ENCODE results near the gene XYLT1.

XYLT1 gene

GRCh38 chr16:17229131-17229530, 241.6 kb downstream of the XYLT1 start:
- 64% methylated on average over 6 of the region's 6 CpGs for WGBS
- H3K27me3 ChIP-seq (ENCODE audit: control insufficient read depth in 1 of 2, insufficient read depth in 1 of 2, low read length in 2 of 2): no peaks in the 10 kb centered on the region
- H2BK15ac ChIP-seq (ENCODE audit: low read depth, poor library complexity, severe bottlenecking): no peak overlapping the region

GRCh38 chr16:17228708-17229055, 242.1 kb downstream of the XYLT1 start:
- H2BK15ac ChIP-seq (ENCODE audit: low read depth, poor library complexity, severe bottlenecking): no peak overlapping the region
- no peak overlapping the region for H2AFZ ChIP-seq (ENCODE audit: low read depth, low read length)
- no peak overlapping the region for H2AK5ac ChIP-seq (ENCODE audit: low read length, severe bottlenecking)
- H3K27me3 ChIP-seq (ENCODE audit: control insufficient read depth in 1 of 2, insufficient read depth in 1 of 2, low read length in 2 of 2): no peaks in the 10 kb centered on the region
- H2BK120ac ChIP-seq (ENCODE audit: low read depth, low read length): no peak overlapping the region
- no peak overlapping the region for H2BK12ac ChIP-seq (ENCODE audit: low read length in 2 of 2)
- H3K9ac ChIP-seq (ENCODE audit: low read length): no peak overlapping the region
- H3K4me1 ChIP-seq (ENCODE audit: control insufficient read depth, insufficient read depth, low read depth, low read length): no peaks in the 10 kb centered on the region
- WGBS: 33% methylated on average over 1 of the region's 1 CpG
- no peak overlapping the region for H3K4me3 ChIP-seq (ENCODE audit: insufficient read depth in 1 of 2, low read depth in 1 of 2, low read length in 2 of 2)
- no peak overlapping the region for H3K4ac ChIP-seq (ENCODE audit: low read depth in 1 of 2, low read length in 2 of 2)
- peaks cover 0 to 17% of the 10 kb centered on the region in 2 experiments for H3K36me3 ChIP-seq (ENCODE audit: control insufficient read depth in 1 of 2, insufficient read depth in 2 of 2, low read depth in 1 of 2, low read length in 2 of 2)
- no peak overlapping the region for H3K18ac ChIP-seq (ENCODE audit: low read depth in 1 of 2, low read length in 2 of 2)
- no peak overlapping the region for H3K23ac ChIP-seq (ENCODE audit: low read length in 2 of 2)
- H2BK5ac ChIP-seq (ENCODE audit: low read depth, low read length, poor library complexity, severe bottlenecking): no peak overlapping the region
- no peak overlapping the region for H3K27ac ChIP-seq (ENCODE audit: low read length, poor library complexity, severe bottlenecking)
- no peak overlapping the region for H4K8ac ChIP-seq (ENCODE audit: low read length)
- no peak overlapping the region for H3K14ac ChIP-seq (ENCODE audit: low read length in 2 of 2)
- no peaks in the 10 kb centered on the region for H3K9me3 ChIP-seq (ENCODE audit: control insufficient read depth, low read length)
- H4K91ac ChIP-seq (ENCODE audit: low read length): no peak overlapping the region
- no peak for DNase-seq
- H3K79me1 ChIP-seq (replicated peaks; ENCODE audit: low read length, poor library complexity, severe bottlenecking): no peaks in the 10 kb centered on the region
- H3K4me2 ChIP-seq (ENCODE audit: low read length, poor library complexity, severe bottlenecking): no peak overlapping the region

More at GRCh38 chr16:17229131-17229530, 241.6 kb downstream of the XYLT1 start:
- Histone ChIP-seq H2BK5ac (ENCODE audit: low read depth, low read length, poor library complexity, severe bottlenecking) (no peak overlapping the region), H3K79me1 (replicated peaks; ENCODE audit: low read length, poor library complexity, severe bottlenecking) (no peaks in the 10 kb centered on the region), H2AFZ (ENCODE audit: low read depth, low read length) (no peak overlapping the region), H2BK12ac (ENCODE audit: low read length in 2 of 2) (no peak overlapping the region), H2BK120ac (ENCODE audit: low read depth, low read length) (no peak overlapping the region), H3K4ac (ENCODE audit: low read depth in 1 of 2, low read length in 2 of 2) (no peak overlapping the region), H3K9me3 (ENCODE audit: control insufficient read depth, low read length) (no peaks in the 10 kb centered on the region), H3K36me3 (ENCODE audit: control insufficient read depth in 1 of 2, insufficient read depth in 2 of 2, low read depth in 1 of 2, low read length in 2 of 2) (peaks cover 0 to 14% of the 10 kb centered on the region in 2 experiments), H2AK5ac (ENCODE audit: low read length, severe bottlenecking) (no peak overlapping the region), H3K4me1 (ENCODE audit: control insufficient read depth, insufficient read depth, low read depth, low read length) (no peaks in the 10 kb centered on the region), H3K23ac (ENCODE audit: low read length in 2 of 2) (no peak overlapping the region), H3K27ac (ENCODE audit: low read length, poor library complexity, severe bottlenecking) (no peak overlapping the region), H3K14ac (ENCODE audit: low read length in 2 of 2) (no peak overlapping the region), H4K8ac (ENCODE audit: low read length) (no peak overlapping the region), H4K91ac (ENCODE audit: low read length) (no peak overlapping the region), H3K9ac (ENCODE audit: low read length) (no peak overlapping the region), H3K4me2 (ENCODE audit: low read length, poor library complexity, severe bottlenecking) (no peak overlapping the region), H3K4me3 (ENCODE audit: insufficient read depth in 1 of 2, low read depth in 1 of 2, low read length in 2 of 2) (no peak overlapping the region), H3K18ac (ENCODE audit: low read depth in 1 of 2, low read length in 2 of 2) (no peak overlapping the region)
- DNase-seq: no peak

- H3K27ac ChIP-seq (ENCODE audit: low read length, poor library complexity, severe bottlenecking): no peak overlapping the region
- no peak overlapping the region for H2BK120ac ChIP-seq (ENCODE audit: low read depth, low read length)
- no peak overlapping the region for H4K91ac ChIP-seq (ENCODE audit: low read length)
- no peak overlapping the region for H3K4ac ChIP-seq (ENCODE audit: low read depth in 1 of 2, low read length in 2 of 2)
- no peak for DNase-seq
- WGBS: 70% methylated on average over 7 of the region's 7 CpGs
- no peak overlapping the region for H3K4me3 ChIP-seq (ENCODE audit: insufficient read depth in 1 of 2, low read depth in 1 of 2, low read length in 2 of 2)
- H4K8ac ChIP-seq (ENCODE audit: low read length): no peak overlapping the region
- H3K4me1 ChIP-seq (ENCODE audit: control insufficient read depth, insufficient read depth, low read depth, low read length): no peaks in the 10 kb centered on the region
- no peak overlapping the region for H2AFZ ChIP-seq (ENCODE audit: low read depth, low read length)
- no peak overlapping the region for H2BK15ac ChIP-seq (ENCODE audit: low read depth, poor library complexity, severe bottlenecking)
- H2AK5ac ChIP-seq (ENCODE audit: low read length, severe bottlenecking): no peak overlapping the region
- no peak overlapping the region for H2BK5ac ChIP-seq (ENCODE audit: low read depth, low read length, poor library complexity, severe bottlenecking)
- H3K36me3 ChIP-seq (ENCODE audit: control insufficient read depth in 1 of 2, insufficient read depth in 2 of 2, low read depth in 1 of 2, low read length in 2 of 2): peaks cover 0 to 20% of the 10 kb centered on the region in 2 experiments
- no peak overlapping the region for H3K9ac ChIP-seq (ENCODE audit: low read length)
- no peak overlapping the region for H3K4me2 ChIP-seq (ENCODE audit: low read length, poor library complexity, severe bottlenecking)
- peaks cover 4% of the 10 kb centered on the region for H3K9me3 ChIP-seq (ENCODE audit: control insufficient read depth, low read length)
- H3K18ac ChIP-seq (ENCODE audit: low read depth in 1 of 2, low read length in 2 of 2): no peak overlapping the region
- H2BK12ac ChIP-seq (ENCODE audit: low read length in 2 of 2): no peak overlapping the region
- no peaks in the 10 kb centered on the region for H3K27me3 ChIP-seq (ENCODE audit: control insufficient read depth in 1 of 2, insufficient read depth in 1 of 2, low read length in 2 of 2)
- no peak overlapping the region for H3K23ac ChIP-seq (ENCODE audit: low read length in 2 of 2)
- no peak overlapping the region for H3K14ac ChIP-seq (ENCODE audit: low read length in 2 of 2)
- H3K79me1 ChIP-seq (replicated peaks; ENCODE audit: low read length, poor library complexity, severe bottlenecking): no peaks in the 10 kb centered on the region
These were observed 242.6 kb downstream of the XYLT1 start for GRCh38 chr16:17228048-17228707.

- Histone ChIP-seq H4K91ac (ENCODE audit: low read length) (no peak overlapping the region), H3K9ac (ENCODE audit: low read length) (no peak overlapping the region), H3K27ac (ENCODE audit: low read length, poor library complexity, severe bottlenecking) (no peak overlapping the region)
These were observed 243.5 kb downstream of the XYLT1 start for GRCh38 chr16:17227278-17227677.

More at GRCh38 chr16:17227278-17227677, 243.5 kb downstream of the XYLT1 start:
- Histone ChIP-seq H2AK5ac (ENCODE audit: low read length, severe bottlenecking) (no peak overlapping the region), H4K8ac (ENCODE audit: low read length) (no peak overlapping the region), H2BK12ac (ENCODE audit: low read length in 2 of 2) (no peak overlapping the region), H3K9me3 (ENCODE audit: control insufficient read depth, low read length) (peaks cover 4% of the 10 kb centered on the region), H2BK5ac (ENCODE audit: low read depth, low read length, poor library complexity, severe bottlenecking) (no peak overlapping the region), H3K79me1 (replicated peaks; ENCODE audit: low read length, poor library complexity, severe bottlenecking) (no peaks in the 10 kb centered on the region), H3K18ac (ENCODE audit: low read depth in 1 of 2, low read length in 2 of 2) (no peak overlapping the region), H3K23ac (ENCODE audit: low read length in 2 of 2) (no peak overlapping the region), H3K4me1 (ENCODE audit: control insufficient read depth, insufficient read depth, low read depth, low read length) (no peaks in the 10 kb centered on the region), H3K36me3 (ENCODE audit: control insufficient read depth in 1 of 2, insufficient read depth in 2 of 2, low read depth in 1 of 2, low read length in 2 of 2) (peaks cover 0 to 19% of the 10 kb centered on the region in 2 experiments), H3K4ac (ENCODE audit: low read depth in 1 of 2, low read length in 2 of 2) (no peak overlapping the region), H2AFZ (ENCODE audit: low read depth, low read length) (no peak overlapping the region), H3K14ac (ENCODE audit: low read length in 2 of 2) (no peak overlapping the region), H3K27me3 (ENCODE audit: control insufficient read depth in 1 of 2, insufficient read depth in 1 of 2, low read length in 2 of 2) (no peaks in the 10 kb centered on the region), H2BK15ac (ENCODE audit: low read depth, poor library complexity, severe bottlenecking) (no peak overlapping the region), H3K4me3 (ENCODE audit: insufficient read depth in 1 of 2, low read depth in 1 of 2, low read length in 2 of 2) (no peak overlapping the region), H3K4me2 (ENCODE audit: low read length, poor library complexity, severe bottlenecking) (no peak overlapping the region), H2BK120ac (ENCODE audit: low read depth, low read length) (no peak overlapping the region)
- DNase-seq: no peak
- WGBS: 27% methylated on average over 2 of the region's 2 CpGs

Measured in mesenchymal stem cell (in vitro differentiated cells and primary cell).